Esophagus squamous epithelium (tissue), 5 donors: ENCODE measurements around the gene PLXNA3. TPM values are rescaled to one million over a fixed set of nuclear protein-coding genes. Genes with fewer than 3 reads are reported as not detected.

Experiments
- DNase-seq: peaks from one replicate; lab custom pipeline; 2025; lab: John Stamatoyannopoulos, UW
- H3K27ac ChIP-seq, 4 donors: fragments of 200-600 bp; sonication (generic); one replicate each; pipeline ENCODE4 v1.5.1; 2016 to 2019; ENCODE audit warnings: mild to moderate bottlenecking in 1 of 4
- H3K27me3 ChIP-seq, 4 donors: fragments of 200-600 bp; sonication (generic); 1 replicate in 3 of 4; 2 replicates in 1 of 4; pipeline versions ENCODE4 v1.5.1 to v1.6.0; 2017 to 2021; ENCODE audit warnings: antibody characterized with exemption in 1 of 4
- H3K36me3 ChIP-seq, 3 donors: fragments of 200-600 bp; sonication (generic); one replicate each; pipeline ENCODE4 v1.5.1; 2016 to 2019
- H3K4me1 ChIP-seq, 3 donors: fragments of 200-600 bp; sonication (generic); one replicate each; pipeline ENCODE4 v1.5.1; 2017 to 2019
- H3K4me3 ChIP-seq, 4 donors: fragments of 200-600 bp; sonication (generic); 1 replicate in 3 of 4; 2 replicates in 1 of 4; pipeline ENCODE4 v1.5.1; 2016 to 2019; ENCODE audit warnings: mild to moderate bottlenecking in 2 of 4, moderate library complexity in 1 of 4
- H3K9me3 ChIP-seq, 3 donors: fragments of 200-600 bp; sonication (generic); one replicate each; pipeline ENCODE4 v1.5.1; 2016 to 2019
- POLR2A ChIP-seq, 4 donors: fragments of 450-650 bp; IDR thresholded peaks; one replicate each; pipeline ENCODE4 v1.6.1; 2017; ENCODE audit warnings: antibody characterized with exemption in 4 of 4, mild to moderate bottlenecking in 4 of 4, moderate library complexity in 3 of 4
- WGBS, 2 donors: methylation state at CpG; one replicate each; pipeline ENCODE4 v1.1.5; 2018; 5-methylcytosine and 5-hydroxymethylcytosine counted together
- intact Hi-C: fragments of 100-400 bp; cut with DNase I; formaldehyde crosslinking; loops from one replicate; pipeline ENCODE4 v1.15.0; 2022
- total RNA-seq, 4 donors: library from RNA; depleted of rRNA; stranded (reverse); fragments of >200 nt; gene quantifications; one replicate each; pipeline ENCODE4 v1.1.0, GENCODE V29; 2016
- TF ChIP-seq, protein P1 (sequence below), 6 experiments: fragments of 450-650 bp in 4 of 6; fragments of 200-600 bp in 2 of 6; sonication (generic) in 2 of 6; IDR thresholded peaks; one replicate each; pipeline ENCODE4 v1.5.1; 2016 to 2019; ENCODE audit warnings: antibody characterized with exemption in 6 of 6, mild to moderate bottlenecking in 4 of 6, moderate library complexity in 4 of 6
- donor health status: DM: yes; HTN: yes; CAD: no.

The PLXNA3 gene
- total RNA-seq, 4 donors from 2014 or later = 4.4 to 5.9 (median 5.4) TPM

DNA sequence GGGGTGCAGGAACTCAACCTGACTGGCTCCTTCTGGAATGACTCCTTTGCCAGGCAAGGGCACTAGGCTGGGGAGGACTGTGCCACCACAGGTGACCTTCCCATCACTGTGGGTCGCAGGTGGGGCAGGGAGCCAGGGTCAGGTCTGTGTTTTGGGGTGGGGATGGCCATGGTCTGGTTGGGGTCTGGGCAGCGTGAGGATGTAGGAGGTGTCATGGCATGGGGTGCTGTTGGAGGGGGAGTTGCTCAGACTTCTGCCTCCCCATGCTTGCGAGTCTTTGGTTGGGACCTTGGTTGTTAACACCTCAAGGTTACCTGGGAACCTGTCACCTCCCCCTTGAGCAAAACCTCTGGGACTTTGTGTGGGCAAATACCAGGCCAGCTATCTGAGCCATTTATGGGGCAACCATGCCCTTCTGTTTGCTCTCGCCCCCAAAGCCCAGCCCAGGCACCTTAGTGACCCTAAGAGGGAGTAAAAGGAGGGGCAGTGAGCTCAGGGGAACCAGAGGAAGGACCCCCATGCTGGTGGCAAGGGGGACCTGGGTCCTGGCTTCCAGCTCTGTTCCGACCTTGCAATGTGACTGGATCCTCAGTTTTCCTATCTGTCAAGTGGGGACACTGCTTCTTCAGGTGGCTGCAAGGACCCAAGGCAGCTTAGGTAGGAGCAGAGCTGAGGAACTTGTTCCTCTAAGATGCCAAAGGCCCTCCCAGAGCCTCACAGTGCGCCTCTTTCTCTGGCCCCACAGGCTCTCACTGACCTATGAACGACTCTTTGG, 23.5 kb upstream of the PLXNA3 start:
- 100% methylated on average over 3 of the region's 7 CpGs; no CpG with 5 or more reads in 1 of the 2 donors for WGBS, 2 donors
- H3K36me3 ChIP-seq = peaks cover 5 to 55% (median 8%) of the 10 kb centered on the region in 3 donors
- no peaks in the 10 kb centered on the region for H3K27me3 ChIP-seq
- no peak for DNase-seq
- intact Hi-C loops = no loop called here
- peaks cover 10 to 47% (median 12%) of the 10 kb centered on the region in 3 donors for H3K4me1 ChIP-seq
- no peak for TF ChIP-seq POLR2A (IDR thresholded peaks at IDR 0.05)
- TF ChIP-seq, protein P1, sequence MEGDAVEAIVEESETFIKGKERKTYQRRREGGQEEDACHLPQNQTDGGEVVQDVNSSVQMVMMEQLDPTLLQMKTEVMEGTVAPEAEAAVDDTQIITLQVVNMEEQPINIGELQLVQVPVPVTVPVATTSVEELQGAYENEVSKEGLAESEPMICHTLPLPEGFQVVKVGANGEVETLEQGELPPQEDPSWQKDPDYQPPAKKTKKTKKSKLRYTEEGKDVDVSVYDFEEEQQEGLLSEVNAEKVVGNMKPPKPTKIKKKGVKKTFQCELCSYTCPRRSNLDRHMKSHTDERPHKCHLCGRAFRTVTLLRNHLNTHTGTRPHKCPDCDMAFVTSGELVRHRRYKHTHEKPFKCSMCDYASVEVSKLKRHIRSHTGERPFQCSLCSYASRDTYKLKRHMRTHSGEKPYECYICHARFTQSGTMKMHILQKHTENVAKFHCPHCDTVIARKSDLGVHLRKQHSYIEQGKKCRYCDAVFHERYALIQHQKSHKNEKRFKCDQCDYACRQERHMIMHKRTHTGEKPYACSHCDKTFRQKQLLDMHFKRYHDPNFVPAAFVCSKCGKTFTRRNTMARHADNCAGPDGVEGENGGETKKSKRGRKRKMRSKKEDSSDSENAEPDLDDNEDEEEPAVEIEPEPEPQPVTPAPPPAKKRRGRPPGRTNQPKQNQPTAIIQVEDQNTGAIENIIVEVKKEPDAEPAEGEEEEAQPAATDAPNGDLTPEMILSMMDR (IDR thresholded peaks at IDR 0.05) = no peak
- H3K4me3 ChIP-seq = no peak overlapping the region
- no peaks in the 10 kb centered on the region for H3K9me3 ChIP-seq
- no peak overlapping the region for H3K27ac ChIP-seq

DNA sequence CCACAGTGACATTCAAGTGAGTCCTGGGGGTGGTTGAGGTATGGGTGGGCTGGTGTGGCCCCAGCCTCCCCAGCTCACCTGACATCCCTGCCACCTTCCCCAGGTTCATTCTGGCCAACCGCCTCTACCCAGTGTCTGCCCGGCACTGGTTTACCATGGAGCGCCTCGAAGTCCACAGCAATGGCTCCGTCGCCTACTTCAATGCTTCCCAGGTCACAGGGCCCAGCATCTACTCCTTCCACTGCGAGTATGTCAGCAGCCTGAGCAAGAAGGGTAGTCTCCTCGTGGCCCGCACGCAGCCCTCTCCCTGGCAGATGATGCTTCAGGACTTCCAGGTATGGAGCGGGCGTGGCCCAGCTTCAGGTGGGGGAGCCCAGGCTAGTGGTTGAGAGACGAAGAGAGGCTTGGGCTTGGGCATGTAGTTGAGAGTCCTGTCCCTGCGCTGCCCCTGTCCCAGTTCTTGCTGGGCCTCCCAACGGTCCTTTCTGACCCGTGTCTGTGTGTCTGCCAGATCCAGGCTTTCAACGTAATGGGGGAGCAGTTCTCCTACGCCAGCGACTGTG, 22.8 kb upstream of the PLXNA3 start:
- no peak for TF ChIP-seq POLR2A (IDR thresholded peaks at IDR 0.05)
- TF ChIP-seq, protein P1 (IDR thresholded peaks at IDR 0.05) = no peak
- Histone ChIP-seq H3K36me3 (peaks cover 5 to 61% (median 8%) of the 10 kb centered on the region in 3 donors), H3K27me3 (no peaks in the 10 kb centered on the region), H3K9me3 (no peaks in the 10 kb centered on the region), H3K4me3 (no peak overlapping the region), H3K4me1 (peaks cover 6 to 41% (median 12%) of the 10 kb centered on the region in 3 donors), H3K27ac (no peak overlapping the region)
- DNase-seq = no peak
- intact Hi-C loops = no loop called here
- 99 to 100% methylated on average over 2 to 10 of the region's 19 CpGs for WGBS, 2 donors

DNA sequence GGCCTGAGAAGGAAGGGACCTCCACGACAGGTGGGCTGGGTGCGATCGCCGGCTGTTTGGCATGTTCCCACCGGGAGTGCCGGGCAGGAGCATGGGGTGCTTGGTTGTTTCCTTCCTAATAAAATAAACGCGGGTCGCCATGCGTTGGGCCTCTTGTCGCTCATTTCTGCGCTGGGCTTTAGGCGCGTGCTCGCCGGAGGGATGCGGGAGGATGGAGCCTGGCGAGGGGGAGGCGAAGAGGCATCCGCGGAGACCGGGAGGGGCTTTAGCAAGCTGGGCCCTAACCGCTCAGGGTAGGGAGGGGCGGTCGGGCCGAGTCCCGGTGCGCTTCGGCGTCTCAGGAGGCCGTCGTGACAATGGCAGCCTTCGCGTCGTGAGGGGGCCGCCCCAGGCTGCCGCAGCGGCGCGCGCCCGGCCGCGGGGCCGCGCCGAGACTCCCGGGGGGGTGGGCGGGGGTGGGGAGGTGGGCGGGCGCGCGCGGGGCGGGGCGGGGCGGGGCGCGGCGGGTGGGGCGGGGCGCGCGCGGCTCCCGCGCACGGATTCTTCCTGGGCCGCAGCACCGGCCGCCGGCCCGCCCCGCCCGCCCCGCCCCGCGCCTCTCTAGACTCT, 21.6 kb upstream of the PLXNA3 start:
- Histone ChIP-seq H3K27me3 (no peaks in the 10 kb centered on the region), H3K36me3 (peaks cover 5 to 74% (median 8%) of the 10 kb centered on the region in 3 donors), H3K4me1 (peaks cover 6 to 28% (median 7%) of the 10 kb centered on the region in 3 donors), H3K4me3 (peak overlapping the region; percentile 60 to 80 (median 71)), H3K9me3 (no peaks in the 10 kb centered on the region), H3K27ac (peak overlapping the region; percentile 80 to 96 (median 91))
- TF ChIP-seq POLR2A (IDR thresholded peaks at IDR 0.05) = no peak
- intact Hi-C loops = no loop called here
- 36 to 52% methylated on average over 5 to 7 of the region's 78 CpGs for WGBS, 2 donors
- DNase-seq = no peak

DNA sequence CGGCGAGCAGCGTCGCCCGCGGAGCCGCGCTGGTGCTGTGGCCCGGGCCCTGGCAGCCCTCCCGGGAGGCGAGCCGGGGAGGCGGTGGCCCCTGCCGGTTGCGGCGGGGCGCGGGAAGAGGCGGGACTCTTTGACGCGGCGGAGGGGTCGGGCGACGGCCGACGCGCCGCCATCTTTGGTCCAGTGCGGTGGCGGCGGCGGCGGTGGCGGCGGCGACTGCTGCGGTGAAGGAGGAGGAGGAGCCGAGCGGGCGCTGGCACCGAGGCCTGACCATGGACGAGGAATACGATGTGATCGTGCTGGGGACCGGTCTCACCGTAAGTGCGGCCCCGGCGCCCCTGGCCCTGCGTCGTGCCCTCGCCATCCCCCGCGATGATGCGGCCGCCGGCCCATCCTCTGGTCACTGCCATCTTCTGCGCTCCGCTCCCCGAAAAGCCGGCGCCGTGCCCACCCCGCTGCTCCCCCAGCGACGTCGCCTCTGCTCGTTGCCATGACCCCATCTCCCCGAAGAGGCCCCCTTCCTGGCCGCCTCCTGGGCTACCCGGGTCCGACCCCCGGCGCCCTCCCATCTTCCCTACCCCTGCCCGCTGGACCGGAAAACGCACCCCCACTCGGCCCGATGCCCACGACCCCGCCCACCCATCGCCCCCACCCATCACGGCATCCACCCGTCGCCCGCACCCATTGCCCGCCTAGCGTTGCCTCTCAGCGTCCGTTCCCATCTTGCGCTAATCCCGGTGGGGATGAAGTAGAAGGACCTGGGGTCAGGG, 20.9 kb upstream of the PLXNA3 start, which contains the start of gene GDI1:
TSS of gene GDI1 (plus strand) at position 172 of the 770 bp plus-strand sequence. CDS start at position 273, 101 bp downstream.
- Histone ChIP-seq H3K9me3 (no peaks in the 10 kb centered on the region), H3K36me3 (peaks cover 8 to 74% (median 8%) of the 10 kb centered on the region in 3 donors), H3K4me1 (peaks cover 6 to 30% (median 7%) of the 10 kb centered on the region in 3 donors), H3K27me3 (no peaks in the 10 kb centered on the region), H3K4me3 (peak within 1 kb of the TSS; percentile 60 to 80 (median 71)), H3K27ac (peak within 1 kb of the TSS; percentile 80 to 96 (median 91))
- no peak for DNase-seq
- WGBS, 2 donors = 0 to 71% methylated on average over 6 to 20 of the region's 93 CpGs
- peak in 2 of 4 donors; percentile 35 to 70 for TF ChIP-seq POLR2A (IDR thresholded peaks at IDR 0.05)
- TF ChIP-seq, protein P1 (IDR thresholded peaks at IDR 0.05) = no peak
- intact Hi-C loops = no loop called here
